ENCODE measurements around the gene DGKI. TPM values are rescaled to one million over a fixed set of nuclear protein-coding genes. Genes with fewer than 3 reads are reported as not detected.

Gene DGKI
- total and polyA plus RNA-seq, 9 of the 15 experiments (the other 6 are each of a cell fraction or from before 2014, with no cell fraction given), result 0.11 to 0.54 (median 0.15) TPM; not detected in 5

GRCh38 chr7:137337902-137338301 lies 508.9 kb downstream of the DGKI start (continued):
- TF ChIP-seq, protein P1, sequence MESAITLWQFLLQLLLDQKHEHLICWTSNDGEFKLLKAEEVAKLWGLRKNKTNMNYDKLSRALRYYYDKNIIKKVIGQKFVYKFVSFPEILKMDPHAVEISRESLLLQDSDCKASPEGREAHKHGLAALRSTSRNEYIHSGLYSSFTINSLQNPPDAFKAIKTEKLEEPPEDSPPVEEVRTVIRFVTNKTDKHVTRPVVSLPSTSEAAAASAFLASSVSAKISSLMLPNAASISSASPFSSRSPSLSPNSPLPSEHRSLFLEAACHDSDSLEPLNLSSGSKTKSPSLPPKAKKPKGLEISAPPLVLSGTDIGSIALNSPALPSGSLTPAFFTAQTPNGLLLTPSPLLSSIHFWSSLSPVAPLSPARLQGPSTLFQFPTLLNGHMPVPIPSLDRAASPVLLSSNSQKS (CRISPR knock-in tag; IDR thresholded peaks at IDR 0.05), result no peak
- TF ChIP-seq BACH1 (tag; IDR thresholded peaks at IDR 0.05), result no peak
- TF ChIP-seq, protein P2, sequence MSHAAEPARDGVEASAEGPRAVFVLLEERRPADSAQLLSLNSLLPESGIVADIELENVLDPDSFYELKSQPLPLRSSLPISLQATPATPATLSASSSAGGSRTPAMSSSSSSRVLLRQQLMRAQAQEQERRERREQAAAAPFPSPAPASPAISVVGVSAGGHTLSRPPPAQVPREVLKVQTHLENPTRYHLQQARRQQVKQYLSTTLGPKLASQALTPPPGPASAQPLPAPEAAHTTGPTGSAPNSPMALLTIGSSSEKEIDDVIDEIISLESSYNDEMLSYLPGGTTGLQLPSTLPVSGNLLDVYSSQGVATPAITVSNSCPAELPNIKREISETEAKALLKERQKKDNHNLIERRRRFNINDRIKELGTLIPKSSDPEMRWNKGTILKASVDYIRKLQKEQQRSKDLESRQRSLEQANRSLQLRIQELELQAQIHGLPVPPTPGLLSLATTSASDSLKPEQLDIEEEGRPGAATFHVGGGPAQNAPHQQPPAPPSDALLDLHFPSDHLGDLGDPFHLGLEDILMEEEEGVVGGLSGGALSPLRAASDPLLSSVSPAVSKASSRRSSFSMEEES (CRISPR knock-in tag; IDR thresholded peaks at IDR 0.05), result no peak

- Histone ChIP-seq H4K20me1 (replicated peaks; ENCODE audit: control insufficient read depth, insufficient read depth, low read length) (no peaks in the 10 kb centered on the region), H3K36me3 (ENCODE audit: control insufficient read depth, insufficient read depth, low read length) (no peaks in the 10 kb centered on the region), H3K79me2 (ENCODE audit: control insufficient read depth, insufficient read depth, low read length) (no peaks in the 10 kb centered on the region), H3K9ac (ENCODE audit: insufficient read depth in 1 of 2, low read depth in 2 of 2, low read length in 2 of 2) (no peak overlapping the region), H3K4me1 (replicated peaks in 1 of 2; ENCODE audit: control insufficient read depth in 2 of 2, insufficient read depth in 2 of 2, low read length in 2 of 2) (no peaks in the 10 kb centered on the region), H3K9me3 (replicated peaks; ENCODE audit: control insufficient read depth, insufficient read depth, low read depth, low read length) (0 out of 2 replicates have a peak, but pooled peaks cover 2% of the 10 kb centered on the region), H3K27me3 (ENCODE audit: control insufficient read depth in 2 of 2, insufficient read depth in 2 of 2, low read length in 2 of 2) (no peaks in the 10 kb centered on the region), H3K4me2 (ENCODE audit: insufficient read depth, low read length) (no peak overlapping the region), H3K4me3 (no peak overlapping the region), H2AFZ (ENCODE audit: low read depth, low read length) (no peak overlapping the region), H3K27ac (ENCODE audit: extremely low read depth, low read depth, low read length) (no peak overlapping the region), H3K9me1 (ENCODE audit: control insufficient read depth, insufficient read depth, low read length) (no peaks in the 10 kb centered on the region)
- DNase-seq (ENCODE audit: extremely low read depth in 1 of 4, low spot score in 3 of 4), result no peak
- FAIRE-seq, result no peak
- no peak for ATAC-seq
- CTCF ChIA-PET (ENCODE audit: low intra/inter-chr PET ratio), result no interaction called here
- POLR2A ChIA-PET, result no interaction called here
- in situ Hi-C loops (cut with MboI), result no loop called here
- intact Hi-C loops (cut with micrococcal nuclease), result no loop called here
- BruUV-seq (replicated peaks), result no TSS peak
- WGBS (ENCODE audit: insufficient coverage, low coverage, missing lambda C conversion rate), result 1% methylated on average over 4 of the region's 4 CpGs
- TF ChIP-seq FOXA3 (CRISPR knock-in tag; conservative IDR thresholded peaks at IDR 0.05 in 1 of 2, IDR thresholded peaks at IDR 0.05 in 1 of 2) (no peak), ESRRA (IDR thresholded peaks at IDR 0.05; ENCODE audit: borderline replicate concordance, low read depth) (no peak), ZNF707 (CRISPR knock-in tag; conservative IDR thresholded peaks at IDR 0.05) (no peak), ZNF511 (CRISPR knock-in tag; IDR thresholded peaks at IDR 0.05) (no peak), SRSF3 (IDR thresholded peaks at IDR 0.05; ENCODE audit: insufficient read depth, low read length) (no peak), HDAC2 (IDR thresholded peaks at IDR 0.05) (no peak), ZNF263 (CRISPR knock-in tag; IDR thresholded peaks at IDR 0.05; ENCODE audit: borderline replicate concordance) (no peak)
- TF ChIP-seq, protein P3, sequence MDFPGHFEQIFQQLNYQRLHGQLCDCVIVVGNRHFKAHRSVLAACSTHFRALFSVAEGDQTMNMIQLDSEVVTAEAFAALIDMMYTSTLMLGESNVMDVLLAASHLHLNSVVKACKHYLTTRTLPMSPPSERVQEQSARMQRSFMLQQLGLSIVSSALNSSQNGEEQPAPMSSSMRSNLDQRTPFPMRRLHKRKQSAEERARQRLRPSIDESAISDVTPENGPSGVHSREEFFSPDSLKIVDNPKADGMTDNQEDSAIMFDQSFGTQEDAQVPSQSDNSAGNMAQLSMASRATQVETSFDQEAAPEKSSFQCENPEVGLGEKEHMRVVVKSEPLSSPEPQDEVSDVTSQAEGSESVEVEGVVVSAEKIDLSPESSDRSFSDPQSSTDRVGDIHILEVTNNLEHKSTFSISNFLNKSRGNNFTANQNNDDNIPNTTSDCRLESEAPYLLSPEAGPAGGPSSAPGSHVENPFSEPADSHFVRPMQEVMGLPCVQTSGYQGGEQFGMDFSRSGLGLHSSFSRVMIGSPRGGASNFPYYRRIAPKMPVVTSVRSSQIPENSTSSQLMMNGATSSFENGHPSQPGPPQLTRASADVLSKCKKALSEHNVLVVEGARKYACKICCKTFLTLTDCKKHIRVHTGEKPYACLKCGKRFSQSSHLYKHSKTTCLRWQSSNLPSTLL (IDR thresholded peaks at IDR 0.05), result no peak
- TF ChIP-seq, protein P4, sequence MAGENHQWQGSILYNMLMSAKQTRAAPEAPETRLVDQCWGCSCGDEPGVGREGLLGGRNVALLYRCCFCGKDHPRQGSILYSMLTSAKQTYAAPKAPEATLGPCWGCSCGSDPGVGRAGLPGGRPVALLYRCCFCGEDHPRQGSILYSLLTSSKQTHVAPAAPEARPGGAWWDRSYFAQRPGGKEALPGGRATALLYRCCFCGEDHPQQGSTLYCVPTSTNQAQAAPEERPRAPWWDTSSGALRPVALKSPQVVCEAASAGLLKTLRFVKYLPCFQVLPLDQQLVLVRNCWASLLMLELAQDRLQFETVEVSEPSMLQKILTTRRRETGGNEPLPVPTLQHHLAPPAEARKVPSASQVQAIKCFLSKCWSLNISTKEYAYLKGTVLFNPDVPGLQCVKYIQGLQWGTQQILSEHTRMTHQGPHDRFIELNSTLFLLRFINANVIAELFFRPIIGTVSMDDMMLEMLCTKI (IDR thresholded peaks at IDR 0.05; ENCODE audit: partially characterized antibody), result no peak
These were observed 511.0 kb downstream of the DGKI start for GRCh38 chr7:137335814-137336213.
